Thoracic aorta (tissue), 2 donors: ENCODE data around the gene NLRC5. TPM values are rescaled to one million over a fixed set of nuclear protein-coding genes. Genes with fewer than 3 reads are reported as not detected.

Experiments
- ATAC-seq: fragments of 150-250 bp; one replicate; pipeline ENCODE4 v1.8.0; 2017; ENCODE audit warnings: low read depth; ENCODE audit not compliant: insufficient number of reproducible peaks, low FRiP score
- DNase-seq: peaks from one replicate; pipeline ENCODE4 v3.0.0-alpha.2; 2020; ENCODE audit warnings: low spot score
- H3K27ac ChIP-seq, 2 donors: fragments of 200-600 bp; sonication (generic); 1 replicate in 1 of 2; 2 replicates in 1 of 2; pipeline ENCODE4 v1.5.1; 2016; ENCODE audit warnings: mild to moderate bottlenecking in 2 of 2, moderate library complexity in 2 of 2
- H3K27me3 ChIP-seq: fragments of 200-600 bp; sonication (generic); replicated peaks from 2 replicates; pipeline ENCODE4 v1.6.0; 2016; ENCODE audit warnings: mild to moderate bottlenecking; ENCODE audit not compliant: insufficient read depth
- H3K36me3 ChIP-seq: fragments of 200-600 bp; sonication (generic); one replicate; pipeline ENCODE4 v1.5.1; 2016
- H3K4me1 ChIP-seq, 2 donors: fragments of 200-600 bp; sonication (generic); 1 replicate in 1 of 2; 2 replicates in 1 of 2; pipeline versions ENCODE4 v1.5.1 to v1.6.0; 2016; ENCODE audit warnings: low read depth in 2 of 2, mild to moderate bottlenecking in 1 of 2; ENCODE audit not compliant: control insufficient read depth in 1 of 2
- H3K4me3 ChIP-seq: fragments of 200-600 bp; sonication (generic); 2 replicates; pipeline ENCODE4 v1.5.1; 2016; ENCODE audit warnings: mild to moderate bottlenecking
- H3K9me3 ChIP-seq: fragments of 200-600 bp; sonication (generic); 2 replicates; pipeline ENCODE4 v1.5.1; 2016
- CTCF ChIP-seq: fragments of 200-600 bp; sonication (generic); IDR thresholded peaks from one replicate; pipeline ENCODE4 v1.5.1; 2019; ENCODE audit warnings: antibody characterized with exemption
- total RNA-seq, 2 donors: library from RNA; depleted of rRNA; stranded (reverse); fragments of >200 nt; gene quantifications; one replicate each; pipeline versions ENCODE4 v1.1.0 to v1.2.3, GENCODE V29; 2016

Gene NLRC5
- total RNA-seq, 2 donors from 2014 or later = 51.0 to 54.4 TPM

- no peaks in the 10 kb centered on the region for H3K9me3 ChIP-seq
- no peaks in the 10 kb centered on the region for H3K27me3 ChIP-seq
- DNase-seq (no peak), ATAC-seq (no peak)
- no peaks in the 10 kb centered on the region for H3K36me3 ChIP-seq
- no peak for TF ChIP-seq CTCF
- peaks cover 6 to 23% of the 10 kb centered on the region in 2 donors for H3K4me1 ChIP-seq
- no peak overlapping the region for H3K27ac ChIP-seq
- H3K4me3 ChIP-seq = no peak overlapping the region
Measured at GRCh38 chr16:57110937-57111336, 121.6 kb downstream of the NLRC5 start.

GRCh38 chr16:57111420-57111819 is 122.1 kb downstream of the NLRC5 start:
- no peak overlapping the region for H3K4me3 ChIP-seq
- DNase-seq = no peak
- peaks cover 6 to 27% of the 10 kb centered on the region in 2 donors for H3K4me1 ChIP-seq
- ATAC-seq = no peak
- TF ChIP-seq CTCF = no peak
- H3K27ac ChIP-seq = no peak overlapping the region
- H3K36me3 ChIP-seq = no peaks in the 10 kb centered on the region
- H3K27me3 ChIP-seq = no peaks in the 10 kb centered on the region
- H3K9me3 ChIP-seq = no peaks in the 10 kb centered on the region

- Histone ChIP-seq H3K9me3 (no peaks in the 10 kb centered on the region), H3K4me1 (peaks cover 6 to 27% of the 10 kb centered on the region in 2 donors), H3K4me3 (no peak overlapping the region), H3K27ac (peak overlapping the region in 1 of 2 donors; percentile 20), H3K27me3 (no peaks in the 10 kb centered on the region), H3K36me3 (no peaks in the 10 kb centered on the region)
- ATAC-seq (no peak), DNase-seq (no peak)
- TF ChIP-seq CTCF = no peak
Measured at GRCh38 chr16:57112403-57113041, 123.2 kb downstream of the NLRC5 start.

GRCh38 chr16:57113042-57113453 is 123.7 kb downstream of the NLRC5 start:
- no peak for DNase-seq
- Histone ChIP-seq H3K9me3 (no peaks in the 10 kb centered on the region), H3K4me3 (no peak overlapping the region), H3K4me1 (peaks cover 6 to 27% of the 10 kb centered on the region in 2 donors), H3K27ac (peak overlapping the region in 1 of 2 donors; percentile 20), H3K36me3 (no peaks in the 10 kb centered on the region), H3K27me3 (no peaks in the 10 kb centered on the region)
- no peak for ATAC-seq
- TF ChIP-seq CTCF = no peak

- no peak for ATAC-seq
- TF ChIP-seq CTCF = no peak
- no peak for DNase-seq
- H3K4me3 ChIP-seq = no peak overlapping the region
- no peak overlapping the region for H3K27ac ChIP-seq
- H3K4me1 ChIP-seq = peaks cover 6 to 27% of the 10 kb centered on the region in 2 donors
- no peaks in the 10 kb centered on the region for H3K36me3 ChIP-seq
- no peaks in the 10 kb centered on the region for H3K27me3 ChIP-seq
- H3K9me3 ChIP-seq = no peaks in the 10 kb centered on the region
Measured at GRCh38 chr16:57113664-57114063, 124.3 kb downstream of the NLRC5 start.
